Measurements from ENCODE around the gene SCYGR2. TPM values are rescaled to one million over a fixed set of nuclear protein-coding genes. Genes with fewer than 3 reads are reported as not detected.

The SCYGR2 gene
- total RNA-seq, 1 experiment from 2014 or later = not detected

DNA sequence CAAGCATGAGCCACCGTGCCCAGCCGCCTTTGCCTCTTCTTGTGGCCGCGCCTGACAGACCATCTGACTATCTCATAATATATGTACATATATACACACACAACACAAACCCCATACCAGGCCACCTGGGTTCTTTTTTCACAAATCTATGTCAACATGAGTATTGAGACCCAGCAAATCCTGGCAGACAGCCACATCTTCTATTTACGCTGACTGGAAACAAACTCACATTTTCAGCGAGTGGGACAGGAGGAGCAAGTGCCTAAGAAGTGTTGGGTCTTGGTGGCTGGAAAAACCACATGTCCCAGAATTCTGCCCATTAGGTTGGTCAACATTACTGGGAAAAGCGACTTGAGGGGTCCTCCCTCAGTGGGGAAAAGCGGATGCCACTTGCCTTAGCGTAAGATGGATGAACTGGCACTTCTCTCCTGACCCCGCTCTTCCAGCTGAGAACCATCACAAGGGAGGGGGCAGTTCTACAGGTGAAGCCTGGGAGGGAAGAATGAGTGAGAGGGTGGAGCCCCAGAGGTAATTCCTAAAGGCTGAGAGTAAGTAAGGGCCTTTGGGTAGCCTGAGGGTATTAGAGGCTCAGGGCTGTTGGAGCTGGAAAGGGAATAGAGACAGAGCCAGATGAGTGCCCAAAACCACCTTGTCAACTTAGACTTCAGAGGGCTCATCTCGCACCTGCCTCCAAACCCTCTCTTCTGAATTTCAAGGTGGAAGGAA lies 14.0 kb downstream of the SCYGR2 start:
- no peak for DNase-seq (ENCODE audit: low spot score)

DNA sequence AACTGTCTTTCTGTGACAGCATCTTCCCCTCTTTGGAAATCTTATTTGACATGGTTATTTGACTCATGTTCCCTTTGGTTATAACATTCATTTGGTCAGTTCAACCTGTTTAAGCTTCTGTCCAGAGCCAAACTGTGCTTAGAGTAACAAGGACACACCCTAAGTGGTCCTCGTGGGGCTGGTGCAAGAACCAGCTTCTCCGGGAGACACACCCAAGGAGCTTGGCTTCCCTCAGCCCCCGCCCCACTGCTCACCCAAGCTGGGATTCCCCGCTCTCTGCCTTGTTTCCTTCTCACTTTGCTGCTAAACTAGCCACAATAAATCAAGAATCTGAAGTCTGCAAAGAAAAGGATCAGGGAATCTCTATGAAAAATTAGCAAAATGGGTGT lies 14.6 kb downstream of the SCYGR2 start:
- no peak for DNase-seq (ENCODE audit: low spot score)

DNA sequence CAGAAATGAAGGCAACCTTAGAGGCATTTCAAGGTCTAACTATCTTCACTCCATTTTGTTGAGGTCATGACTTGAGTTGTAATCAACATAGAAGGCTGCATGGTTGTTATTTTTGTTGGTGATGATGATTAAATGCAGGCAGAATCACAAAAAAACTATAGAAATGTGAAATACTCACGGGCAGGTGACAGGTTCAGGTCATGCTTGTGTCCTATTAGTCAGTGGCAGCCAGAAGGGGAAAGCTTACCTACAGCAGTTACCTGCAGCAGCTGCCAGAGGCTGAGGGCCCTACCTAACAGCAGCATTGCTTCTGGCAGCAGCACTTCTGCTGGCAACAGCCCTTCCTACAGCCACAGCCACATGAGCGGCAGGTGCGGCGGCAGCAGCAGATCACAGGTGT lies 15.6 kb downstream of the SCYGR2 start:
- DNase-seq (ENCODE audit: low spot score) = no peak

DNA sequence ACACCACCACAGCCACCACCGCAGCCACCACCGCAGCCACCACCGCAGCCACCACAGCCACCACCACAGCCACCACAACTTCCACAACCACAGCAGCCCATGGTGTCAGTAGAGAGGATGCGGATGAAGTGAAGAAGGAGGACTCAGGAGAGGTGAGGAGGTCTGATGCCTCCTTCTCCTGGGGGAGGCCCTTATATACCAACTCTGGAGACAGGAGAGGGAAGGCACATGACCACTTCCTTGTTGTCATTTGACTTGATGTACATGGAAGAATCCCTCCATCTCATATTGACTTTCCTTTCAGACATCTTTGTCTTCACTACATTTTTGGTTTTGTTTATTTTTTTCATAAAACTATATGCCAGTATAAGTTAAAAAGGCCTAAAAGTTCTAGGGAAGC lies 16.0 kb downstream of the SCYGR2 start, which contains the start of gene SCYGR3:
Gene SCYGR3, minus strand, starts transcription at position 101 of the 400 bp plus-strand sequence. Its CDS starts 0 bp downstream, at position 101.
- DNase-seq (ENCODE audit: low spot score) = no peak

DNA sequence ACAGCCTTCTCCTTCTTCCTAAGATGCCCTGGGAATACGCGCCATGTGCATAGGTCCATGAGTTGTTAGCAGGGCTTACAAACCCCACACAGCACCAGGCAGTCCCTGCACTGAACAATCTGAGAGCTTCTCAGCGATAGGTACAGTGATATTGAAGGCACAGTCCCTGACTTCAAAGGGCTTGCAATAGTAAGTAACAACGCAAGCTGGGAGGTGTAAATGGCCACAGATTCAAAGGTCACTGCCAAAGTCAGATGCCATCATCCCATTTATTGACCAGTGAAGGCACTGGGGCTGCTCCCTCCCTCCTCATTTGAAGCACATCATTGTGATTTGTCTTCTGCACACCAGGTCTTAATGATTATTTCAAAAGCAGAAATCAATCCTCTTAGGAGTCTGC lies 16.5 kb downstream of the SCYGR2 start:
- DNase-seq (ENCODE audit: low spot score) = no peak

DNA sequence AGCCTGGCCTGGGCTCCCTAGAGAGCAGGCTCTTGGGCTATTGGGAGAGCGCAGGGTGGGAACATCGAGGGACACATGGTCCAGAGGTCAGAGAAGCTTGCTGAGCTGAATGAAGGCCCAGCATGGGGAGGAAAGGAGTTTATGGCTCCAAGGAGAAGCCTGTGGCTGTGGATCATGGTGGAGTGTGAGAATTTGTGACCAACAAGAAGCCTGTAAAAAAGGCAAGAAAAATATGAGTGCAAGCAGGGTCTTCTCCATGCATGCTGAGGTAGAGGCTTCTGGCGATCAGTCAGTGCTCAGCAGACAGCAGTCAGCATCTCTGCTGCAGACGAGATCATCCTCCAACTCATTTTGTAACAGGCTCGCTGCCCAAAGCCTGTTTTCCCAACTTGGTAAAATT lies 17.2 kb downstream of the SCYGR2 start:
- DNase-seq (ENCODE audit: low spot score) = no peak

DNA sequence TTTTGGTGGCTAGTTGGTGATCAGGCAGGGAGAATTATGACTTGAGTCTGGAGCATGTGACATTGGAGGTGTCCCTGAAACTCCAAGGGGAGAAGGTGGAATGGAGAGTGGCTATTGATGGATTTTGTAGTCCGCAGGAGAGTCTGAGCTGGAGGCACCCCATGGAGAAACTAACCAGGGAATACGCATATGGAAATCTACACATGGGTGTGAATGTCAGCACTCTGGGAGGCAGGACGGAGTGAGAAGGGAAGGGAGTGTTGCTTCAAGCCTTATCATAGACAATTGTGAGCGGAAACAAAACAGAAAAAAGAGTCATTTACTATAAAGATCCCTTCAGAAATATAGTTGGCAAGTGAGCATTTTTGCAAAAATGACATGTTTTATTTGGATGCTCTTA lies 17.9 kb downstream of the SCYGR2 start:
- DNase-seq (ENCODE audit: low spot score) = no peak

DNA sequence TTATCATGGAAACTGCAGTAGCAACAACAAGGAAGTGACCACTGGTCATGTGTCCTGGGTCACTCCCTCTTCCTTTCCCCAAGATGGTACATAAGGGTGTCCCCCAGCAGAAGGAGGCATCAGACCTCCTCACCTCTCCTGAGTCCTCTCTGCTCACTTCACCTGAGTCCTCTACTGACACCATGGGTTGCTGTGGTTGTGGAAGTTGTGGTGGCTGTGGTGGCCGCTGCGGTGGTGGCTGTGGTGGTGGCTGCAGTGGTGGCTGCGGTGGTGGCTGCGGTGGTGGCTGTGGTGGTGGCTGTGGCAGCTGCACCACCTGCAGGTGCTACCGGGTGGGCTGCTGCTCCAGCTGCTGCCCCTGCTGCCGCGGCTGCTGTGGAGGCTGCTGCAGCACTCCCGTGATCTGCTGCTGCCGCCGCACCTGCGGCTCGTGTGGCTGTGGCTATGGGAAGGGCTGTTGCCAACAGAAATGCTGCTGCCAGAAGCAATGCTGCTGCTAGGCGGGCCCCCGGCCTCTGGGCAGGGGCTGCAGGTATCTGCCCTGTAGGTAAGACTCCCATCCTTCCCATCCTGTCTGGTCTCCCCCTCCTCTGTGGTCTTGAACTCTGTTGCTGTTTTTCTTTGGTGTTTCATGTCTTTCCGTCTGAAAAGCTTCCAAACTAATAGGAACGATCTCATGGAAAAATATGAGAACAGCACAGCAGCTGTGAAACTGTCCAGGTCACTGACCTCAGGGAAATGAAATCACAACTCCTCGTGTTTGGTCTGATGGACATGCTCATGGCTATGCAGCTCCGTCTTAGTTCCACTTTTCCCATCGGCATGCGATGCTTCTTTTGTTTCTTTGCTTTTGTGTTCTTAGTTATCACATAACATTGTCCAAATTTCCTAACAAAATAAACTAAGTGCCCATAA lies 18.9 kb downstream of the SCYGR2 start, which contains the start of gene SCYGR4:
Gene SCYGR4, plus strand, starts transcription at position 183 of the 915 bp plus-strand sequence. Its CDS starts 0 bp downstream, at position 183.
- no peak for DNase-seq (ENCODE audit: low spot score)

DNA sequence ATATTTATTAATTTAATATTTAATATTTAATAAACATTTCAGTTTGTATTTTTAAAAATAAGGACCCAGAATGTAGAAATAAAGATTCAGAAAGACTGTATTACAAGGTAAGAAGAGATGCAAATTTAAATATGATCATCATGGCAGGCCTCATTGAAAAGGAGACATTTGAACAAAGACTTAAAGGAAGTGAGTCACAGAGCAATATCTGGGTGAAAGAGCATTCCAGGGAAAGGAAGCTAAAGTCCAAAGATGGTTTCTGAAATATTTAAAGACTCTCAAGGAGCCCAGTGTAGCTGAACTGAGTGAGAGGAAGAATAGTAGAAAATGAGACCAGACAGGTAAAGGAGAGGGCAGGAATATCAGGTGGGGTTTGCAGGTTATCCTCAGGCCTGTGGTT lies 24.5 kb downstream of the SCYGR2 start:
- DNase-seq (ENCODE audit: low spot score) = peak; percentile 70

DNA sequence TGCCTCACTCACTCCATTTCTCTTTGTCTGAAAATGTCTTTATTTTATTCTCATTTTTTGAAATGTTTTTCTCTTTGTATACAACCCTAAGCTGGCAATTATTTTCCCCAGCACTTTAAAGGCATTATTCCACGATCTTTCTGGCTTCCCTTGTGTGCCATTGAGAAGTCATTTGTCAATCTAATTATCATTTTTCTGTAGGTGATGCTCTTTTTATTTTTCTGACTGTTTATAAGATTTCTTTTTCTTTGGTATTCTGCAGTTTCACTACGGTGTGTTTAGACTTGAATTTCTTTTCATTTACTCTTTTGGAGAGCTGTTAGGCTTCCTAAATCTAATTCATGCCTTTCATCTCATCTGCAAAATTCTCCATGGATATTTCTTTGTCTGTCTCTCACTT lies 26.7 kb downstream of the SCYGR2 start:
- DNase-seq (ENCODE audit: low spot score) = no peak

DNA sequence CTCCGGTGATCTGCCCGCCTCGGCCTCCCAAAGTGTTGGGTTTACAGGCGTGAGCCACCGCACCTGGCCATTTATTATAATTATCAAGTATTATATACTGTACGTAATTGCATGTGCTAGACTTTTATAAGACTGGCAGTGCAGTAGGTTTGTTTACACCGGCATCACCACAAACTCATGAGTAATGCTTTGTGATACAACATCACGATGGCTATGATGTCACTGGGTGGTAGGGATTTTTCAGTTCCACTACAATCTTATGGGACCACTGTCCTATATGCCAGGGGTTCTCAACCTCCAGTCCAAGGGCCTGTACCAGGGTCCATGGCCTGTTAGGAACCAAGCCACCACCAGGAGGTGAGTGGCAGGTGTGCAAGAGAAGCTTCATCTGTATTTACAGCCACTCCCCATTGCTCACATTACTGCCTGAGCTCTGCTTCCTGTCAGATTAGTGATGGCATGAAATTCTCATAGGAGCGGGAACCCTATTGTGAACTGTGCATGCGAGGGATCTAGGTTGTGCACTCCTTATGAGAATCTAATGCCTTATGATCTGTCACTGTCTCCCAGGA lies 28.0 kb downstream of the SCYGR2 start:
- DNase-seq (ENCODE audit: low spot score) = no peak

DNA sequence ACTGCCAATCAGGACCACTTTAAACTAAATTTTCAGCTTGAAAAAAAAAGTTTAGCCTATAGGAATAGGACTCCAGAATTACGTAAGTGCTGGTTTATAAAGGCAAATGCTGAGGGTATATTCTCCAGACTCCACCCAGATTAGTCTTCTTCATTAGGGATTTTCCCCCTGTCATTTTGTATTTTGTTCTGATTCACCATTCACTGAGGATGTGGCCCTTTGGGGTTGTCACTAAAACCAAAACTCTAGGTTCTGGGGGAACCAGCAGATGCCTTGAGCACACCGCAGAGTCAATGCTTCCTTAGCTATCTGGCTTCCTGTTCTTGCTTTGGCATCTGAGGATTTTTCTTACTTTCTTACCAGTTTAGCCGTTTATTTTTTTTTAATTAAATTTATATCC lies 29.1 kb downstream of the SCYGR2 start:
- no peak for DNase-seq (ENCODE audit: low spot score)

DNA sequence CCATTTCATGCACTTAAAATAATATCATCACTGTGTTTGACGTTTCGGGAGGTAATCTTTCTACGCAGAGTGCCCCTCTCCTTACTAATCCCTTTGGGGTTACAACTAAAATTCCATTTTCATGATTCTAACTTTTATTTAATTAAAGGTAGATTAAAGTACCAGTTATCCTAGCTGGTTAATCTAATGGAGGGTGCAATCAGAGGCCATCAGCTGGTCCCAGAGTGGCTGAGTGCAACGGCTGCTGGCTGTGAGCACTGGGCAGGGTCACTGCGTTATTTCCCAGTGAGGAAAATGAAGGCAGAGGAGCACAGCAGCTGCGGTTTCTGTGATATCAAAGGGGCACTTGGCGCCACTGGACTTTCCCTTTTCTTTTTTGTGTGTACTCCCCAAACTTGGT lies 30.7 kb downstream of the SCYGR2 start:
- no peak for DNase-seq (ENCODE audit: low spot score)

DNA sequence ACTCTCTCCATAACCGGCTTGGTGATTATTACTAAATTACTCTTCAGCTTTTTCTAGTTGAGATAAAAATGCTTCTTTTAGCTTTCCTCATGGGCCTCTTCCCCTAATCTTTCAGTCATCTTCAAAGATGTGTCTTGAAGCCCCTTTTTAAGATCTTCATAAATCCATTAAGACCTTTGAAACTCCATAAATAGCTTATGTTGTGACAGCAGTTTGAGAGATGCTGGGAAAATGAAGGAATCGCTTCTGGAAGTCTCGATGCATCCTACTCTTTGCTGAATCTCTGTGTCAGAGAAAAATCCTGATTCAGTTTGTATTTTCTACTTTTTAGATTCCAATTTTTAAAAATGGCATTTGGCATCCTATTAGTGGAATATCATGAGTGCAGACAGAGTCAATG lies 31.6 kb downstream of the SCYGR2 start:
- DNase-seq (ENCODE audit: low spot score) = no peak

DNA sequence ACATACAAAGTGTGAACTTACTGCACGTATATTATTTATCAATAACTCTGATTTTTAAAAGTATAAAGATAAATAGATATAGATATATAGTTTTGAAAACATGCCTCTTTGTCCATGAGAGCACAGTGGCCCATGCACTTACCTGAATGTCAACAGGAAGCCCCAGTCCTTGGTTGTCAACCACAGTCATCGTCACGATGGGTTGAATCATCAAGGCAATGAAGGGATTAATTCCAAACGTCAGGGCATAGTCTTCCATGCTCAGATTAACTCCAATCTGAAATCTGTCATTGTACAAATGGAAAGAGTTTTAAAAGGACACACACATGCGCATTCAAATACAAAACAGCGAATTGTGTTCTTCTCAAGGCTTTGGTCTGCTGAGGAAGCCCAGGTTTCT lies 34.1 kb downstream of the SCYGR2 start:
- no peak for DNase-seq (ENCODE audit: low spot score)

DNA sequence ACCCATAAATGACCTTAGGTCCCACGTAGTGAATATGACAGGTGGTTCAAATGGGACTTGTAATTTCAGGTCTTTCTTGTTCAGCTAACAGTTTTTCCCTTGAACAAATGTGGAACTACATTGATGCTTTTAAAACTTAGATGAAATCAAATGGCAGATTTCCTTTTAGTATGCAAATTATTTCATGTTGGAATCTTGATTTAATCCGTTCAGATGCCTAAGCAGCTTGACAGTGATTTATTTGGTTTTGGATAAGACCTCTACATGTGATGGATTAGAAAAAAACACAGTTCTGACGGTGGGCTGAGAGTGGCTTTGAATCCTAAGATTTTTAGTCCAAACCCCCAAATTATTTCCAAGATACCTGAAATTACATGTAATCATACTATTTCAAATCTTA lies 35.5 kb downstream of the SCYGR2 start:
- no peak for DNase-seq (ENCODE audit: low spot score)

DNA sequence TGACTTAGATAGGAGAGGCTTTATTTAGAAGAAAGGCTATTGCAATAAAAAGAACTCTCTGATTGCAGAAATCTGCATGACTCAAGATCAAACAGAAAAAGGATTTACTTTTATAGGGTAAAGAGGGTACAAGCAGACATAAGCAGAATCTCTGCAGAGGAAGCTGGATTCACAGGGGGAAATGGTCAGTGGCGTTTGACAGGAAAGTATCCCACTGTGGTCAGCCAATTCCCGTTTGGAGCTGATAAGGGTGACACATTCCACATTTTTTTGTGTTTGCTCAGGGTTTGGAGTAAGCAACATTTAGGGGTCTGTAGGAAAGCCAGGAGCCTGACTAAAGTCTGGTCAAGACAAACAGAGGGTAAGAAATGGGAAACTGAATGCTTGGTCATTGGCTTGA lies 44.0 kb downstream of the SCYGR2 start:
- DNase-seq (ENCODE audit: low spot score) = no peak

DNA sequence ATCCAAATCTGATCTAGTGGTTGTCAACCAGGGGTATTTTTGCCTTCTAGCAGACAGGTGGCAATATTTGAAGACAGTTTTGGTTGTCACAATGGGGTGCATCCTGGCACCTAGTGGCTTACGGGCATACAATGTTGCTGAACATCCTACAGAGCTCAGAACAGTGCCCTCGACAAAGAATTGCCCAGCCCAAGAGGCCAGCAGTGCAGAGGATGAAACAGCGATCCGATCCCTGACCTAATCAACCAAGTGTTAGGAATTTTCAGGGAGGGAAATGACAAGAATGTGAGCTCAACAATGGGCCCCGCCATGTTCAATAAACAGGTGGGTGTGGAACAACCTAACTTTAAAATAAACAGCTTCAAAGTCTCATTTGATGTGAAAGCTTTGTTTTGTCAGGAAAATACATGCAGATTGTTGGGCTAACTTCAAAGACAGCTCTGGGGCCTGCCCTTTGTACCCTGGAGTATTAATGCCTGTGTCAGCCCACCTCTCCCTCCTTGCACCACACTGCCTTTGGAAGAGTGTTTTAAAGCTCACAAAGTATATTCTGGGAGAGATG lies 45.4 kb downstream of the SCYGR2 start:
- no peak for DNase-seq (ENCODE audit: low spot score)

Measured in A172 (cell line).